Astrocyte (in vitro differentiated cells and primary cell): ENCODE data around the gene MRGPRG.

Experiments
- EZH2 ChIP-seq: IDR thresholded peaks from 2 replicates; pipeline ENCODE4 v1.6.1; 2012; ENCODE audit warnings: mild to moderate bottlenecking, low read length, inconsistent platforms; ENCODE audit not compliant: insufficient read depth
- TF ChIP-seq, protein P1 (sequence below): IDR thresholded peaks from 2 replicates; pipeline ENCODE4 v1.5.1; 2011; ENCODE audit warnings: low read depth, mild to moderate bottlenecking, inconsistent platforms, low read length, moderate library complexity; ENCODE audit not compliant: insufficient read depth

DNA sequence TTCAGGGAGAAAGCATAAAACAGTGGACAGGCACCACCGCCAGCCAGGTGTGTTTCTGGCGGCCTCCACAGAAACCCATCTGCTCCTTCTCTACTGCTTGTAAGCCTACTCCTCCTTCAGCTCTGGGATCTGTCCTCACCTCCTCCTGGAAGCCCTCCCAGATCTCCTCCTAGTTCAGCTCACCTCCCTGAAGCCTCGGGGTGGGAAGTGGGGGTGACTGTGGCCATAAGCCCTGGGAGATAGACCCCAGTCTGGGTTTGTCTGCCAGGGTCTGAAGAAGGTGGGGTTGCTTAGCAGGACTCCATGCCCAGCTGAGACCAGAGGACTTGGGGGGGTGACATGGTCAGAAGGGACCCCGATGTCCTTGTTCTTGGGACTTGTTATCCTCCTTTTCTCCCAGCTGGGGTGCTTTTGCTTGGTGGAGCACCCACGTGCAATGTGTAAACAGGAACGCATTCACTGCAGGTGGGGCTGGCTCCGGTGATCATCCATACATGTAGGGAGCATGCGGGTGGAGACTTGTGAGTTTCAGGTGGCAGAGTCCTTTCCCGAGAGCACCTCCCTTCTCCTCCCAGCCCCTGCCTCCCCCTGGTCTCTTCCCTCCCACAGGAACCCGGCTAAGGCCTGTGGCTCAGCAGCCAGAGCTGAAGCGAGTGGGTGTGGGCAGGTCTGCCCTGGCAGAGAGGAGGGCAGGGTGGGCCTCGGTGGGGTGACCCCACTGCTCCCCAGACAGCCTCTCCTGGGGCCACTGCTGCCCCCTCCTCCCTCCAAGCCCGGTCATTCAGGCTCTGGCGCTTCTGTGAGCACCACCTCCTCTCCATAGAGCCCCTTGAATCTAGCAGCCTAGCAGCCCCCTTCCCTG is 25.9 kb downstream of the MRGPRG start:
- TF ChIP-seq, protein P1, sequence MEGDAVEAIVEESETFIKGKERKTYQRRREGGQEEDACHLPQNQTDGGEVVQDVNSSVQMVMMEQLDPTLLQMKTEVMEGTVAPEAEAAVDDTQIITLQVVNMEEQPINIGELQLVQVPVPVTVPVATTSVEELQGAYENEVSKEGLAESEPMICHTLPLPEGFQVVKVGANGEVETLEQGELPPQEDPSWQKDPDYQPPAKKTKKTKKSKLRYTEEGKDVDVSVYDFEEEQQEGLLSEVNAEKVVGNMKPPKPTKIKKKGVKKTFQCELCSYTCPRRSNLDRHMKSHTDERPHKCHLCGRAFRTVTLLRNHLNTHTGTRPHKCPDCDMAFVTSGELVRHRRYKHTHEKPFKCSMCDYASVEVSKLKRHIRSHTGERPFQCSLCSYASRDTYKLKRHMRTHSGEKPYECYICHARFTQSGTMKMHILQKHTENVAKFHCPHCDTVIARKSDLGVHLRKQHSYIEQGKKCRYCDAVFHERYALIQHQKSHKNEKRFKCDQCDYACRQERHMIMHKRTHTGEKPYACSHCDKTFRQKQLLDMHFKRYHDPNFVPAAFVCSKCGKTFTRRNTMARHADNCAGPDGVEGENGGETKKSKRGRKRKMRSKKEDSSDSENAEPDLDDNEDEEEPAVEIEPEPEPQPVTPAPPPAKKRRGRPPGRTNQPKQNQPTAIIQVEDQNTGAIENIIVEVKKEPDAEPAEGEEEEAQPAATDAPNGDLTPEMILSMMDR, result no peak
- TF ChIP-seq EZH2, result no peak
